ACC112 (cell line): ENCODE results near the gene MRPS7.

Experiments
- H2AFZ ChIP-seq: fragments of 200-600 bp; sonication (generic); one replicate; pipeline ENCODE4 v1.6.0; 2017; ENCODE audit warnings: antibody characterized with exemption, low read length; ENCODE audit not compliant: unreplicated experiment
- H3K27ac ChIP-seq: fragments of 200-600 bp; sonication (generic); 2 replicates; pipeline ENCODE4 v1.5.1; 2014; ENCODE audit warnings: low read depth, mild to moderate bottlenecking, antibody characterized with exemption, low read length, moderate library complexity
- H3K27me3 ChIP-seq: fragments of 200-600 bp; sonication (generic); 2 replicates; pipeline ENCODE4 v1.6.1; 2014; ENCODE audit warnings: mild to moderate bottlenecking, antibody characterized with exemption, low read length, moderate library complexity, mixed read lengths; ENCODE audit not compliant: insufficient read depth
- H3K36me3 ChIP-seq: fragments of 200-600 bp; sonication (generic); 2 replicates; pipeline ENCODE4 v1.6.1; 2016; ENCODE audit warnings: mild to moderate bottlenecking, antibody characterized with exemption, low read length, moderate library complexity, mixed read lengths; ENCODE audit not compliant: insufficient read depth
- H3K4me1 ChIP-seq: fragments of 200-600 bp; sonication (generic); one replicate; pipeline ENCODE4 v1.6.1; 2016; ENCODE audit warnings: low read length, mixed read lengths; ENCODE audit not compliant: insufficient read depth, unreplicated experiment, control insufficient read depth
- H3K4me3 ChIP-seq: fragments of 200-600 bp; sonication (generic); 2 replicates; pipeline ENCODE4 v1.5.1; 2014; ENCODE audit warnings: mild to moderate bottlenecking, low read depth, low read length
- H3K79me2 ChIP-seq: fragments of 200-600 bp; sonication (generic); one replicate; pipeline ENCODE4 v1.6.0; 2016; ENCODE audit warnings: low read length; ENCODE audit not compliant: control insufficient read depth, unreplicated experiment, insufficient read depth

The MRPS7 gene

DNA sequence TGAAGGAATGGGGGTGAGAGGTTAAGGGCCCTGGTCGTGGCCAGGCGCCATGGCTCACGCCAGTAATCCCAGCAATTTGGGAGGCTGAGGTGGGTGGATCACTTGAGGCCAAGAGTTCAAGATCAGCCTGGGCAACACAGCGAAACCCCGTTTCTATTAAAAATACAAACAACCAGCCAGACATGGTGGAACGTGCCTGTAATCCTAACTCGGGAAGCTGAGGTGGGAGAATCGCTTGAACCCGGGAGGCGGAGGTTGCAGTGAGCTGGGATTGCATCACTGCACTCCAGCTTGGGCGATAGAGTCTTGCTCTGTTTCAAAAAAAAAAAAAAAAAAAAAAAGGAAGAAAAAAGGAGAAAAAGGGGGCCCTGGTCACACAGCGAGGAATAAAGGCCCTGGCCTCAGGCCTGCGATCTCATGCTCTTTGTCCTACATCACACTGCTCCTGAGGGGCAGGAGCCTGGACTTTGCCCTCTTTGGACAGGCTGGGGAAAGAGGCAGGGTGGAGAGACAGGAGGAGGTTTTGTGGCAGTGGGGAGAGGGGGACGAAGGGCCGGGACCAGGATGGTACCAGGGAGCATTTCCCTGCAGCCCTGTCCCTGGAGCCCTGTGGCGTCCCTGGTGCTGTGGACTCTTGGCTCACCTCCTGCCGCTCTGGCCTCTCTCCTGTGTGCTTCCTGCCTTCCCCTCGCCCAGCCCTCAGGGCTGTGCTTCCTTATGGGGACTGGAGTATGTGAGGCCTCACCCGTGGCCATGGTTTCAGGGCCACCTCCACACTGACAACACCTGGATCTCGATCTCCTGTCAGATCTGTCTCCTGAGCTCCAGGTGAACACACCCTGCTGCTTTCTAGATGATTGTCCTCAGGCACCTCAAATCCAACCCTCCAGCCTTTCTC is 47.3 kb downstream of the MRPS7 start:
- H3K79me2 ChIP-seq: no peaks in the 10 kb centered on the region
- H3K4me3 ChIP-seq: no peak overlapping the region
- H3K27me3 ChIP-seq: no peaks in the 10 kb centered on the region
- H2AFZ ChIP-seq: no peak overlapping the region
- no peaks in the 10 kb centered on the region for H3K36me3 ChIP-seq
- H3K27ac ChIP-seq: no peak overlapping the region
- no peaks in the 10 kb centered on the region for H3K4me1 ChIP-seq

DNA sequence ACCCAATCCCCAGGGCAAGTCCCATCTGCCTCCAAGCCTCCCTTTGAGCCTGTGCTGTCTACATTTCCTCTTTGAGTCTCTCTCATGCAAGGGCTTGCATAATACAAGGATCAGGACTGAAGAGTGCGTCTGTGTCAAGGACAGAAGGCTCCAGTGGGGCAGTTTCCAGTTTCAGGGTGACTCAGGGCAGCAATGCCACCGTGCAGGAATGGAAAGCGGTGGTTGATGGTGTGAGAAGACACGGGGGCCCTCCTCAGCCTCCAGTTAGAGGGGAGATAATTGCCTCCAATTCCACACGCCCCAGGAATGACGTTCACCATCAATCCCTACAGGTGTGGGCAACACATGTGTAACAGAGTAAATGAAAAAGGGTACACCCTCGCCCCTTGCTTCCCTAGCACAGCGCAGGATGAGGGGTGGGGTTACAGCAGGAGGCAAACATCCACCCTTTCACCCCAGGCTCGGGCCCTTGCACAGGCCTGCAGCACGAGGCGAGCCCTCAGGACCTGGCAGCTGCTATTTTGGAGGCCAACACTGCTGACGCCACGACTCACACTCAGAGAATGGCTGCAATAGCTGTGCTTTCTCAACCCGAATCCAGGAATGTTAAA is 52.4 kb downstream of the MRPS7 start:
- H3K27me3 ChIP-seq: no peaks in the 10 kb centered on the region
- H3K4me1 ChIP-seq: no peaks in the 10 kb centered on the region
- no peak overlapping the region for H3K27ac ChIP-seq
- no peaks in the 10 kb centered on the region for H3K79me2 ChIP-seq
- H3K36me3 ChIP-seq: no peaks in the 10 kb centered on the region
- no peak overlapping the region for H2AFZ ChIP-seq
- H3K4me3 ChIP-seq: no peak overlapping the region

DNA sequence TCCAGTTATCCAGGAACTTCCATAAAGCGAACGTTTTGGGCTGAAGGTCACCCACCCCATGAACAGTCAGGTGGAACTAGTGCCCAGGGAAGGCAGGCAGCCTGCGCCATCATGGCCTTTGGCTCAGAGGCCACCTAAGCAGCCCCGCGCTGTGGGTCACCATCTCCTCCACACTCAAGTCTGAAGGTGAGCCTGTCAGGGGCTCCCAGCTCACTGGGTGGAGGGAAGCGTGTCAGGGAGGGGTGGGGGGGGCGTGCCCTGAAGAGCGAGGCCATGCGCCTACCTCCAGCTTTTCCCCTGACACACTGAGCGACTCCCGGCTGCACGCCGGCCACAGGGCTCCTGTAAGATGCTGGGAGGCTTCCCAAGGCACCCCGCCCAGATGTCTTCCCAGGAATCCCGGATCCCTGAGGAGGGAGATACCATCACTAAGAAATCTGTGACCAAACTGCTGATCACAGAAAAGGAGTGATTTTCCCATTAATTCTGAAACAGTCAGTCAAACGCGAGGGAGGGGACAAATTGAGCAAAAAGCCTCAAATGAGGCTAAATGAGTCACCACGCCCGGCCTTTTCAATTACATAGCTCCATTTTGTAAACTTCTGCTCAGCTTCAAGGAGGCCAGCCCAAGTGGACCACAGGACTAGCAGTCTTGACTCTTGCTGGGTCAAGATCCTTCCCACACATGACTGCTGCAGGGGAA is 54.0 kb downstream of the MRPS7 start:
- Histone ChIP-seq H2AFZ (no peak overlapping the region), H3K36me3 (peaks cover 10% of the 10 kb centered on the region), H3K27ac (no peak overlapping the region), H3K4me3 (no peak overlapping the region), H3K27me3 (no peaks in the 10 kb centered on the region), H3K4me1 (no peaks in the 10 kb centered on the region), H3K79me2 (no peaks in the 10 kb centered on the region)
